Erythroblast (primary cell): ENCODE measurements around the gene IMMP2L.

Experiments used
- DNase-seq, 2 experiments: peaks; one replicate each; lab custom pipeline; 2025; lab: John Stamatoyannopoulos, UW
- GATA1 ChIP-seq: IDR thresholded peaks from 2 replicates; pipeline ENCODE4 v1.6.1; 2011; ENCODE audit warnings: low read depth, mild to moderate bottlenecking, control low read depth, low read length, moderate library complexity
- POLR2A ChIP-seq: IDR thresholded peaks from 2 replicates; pipeline ENCODE4 v1.6.1; 2011; ENCODE audit warnings: mild to moderate bottlenecking, low read length

The IMMP2L gene

GRCh38 chr7:110857106-110857505, 705.2 kb downstream of the IMMP2L start:
- no peak for DNase-seq
- no peak for TF ChIP-seq GATA1
- no peak for TF ChIP-seq POLR2A

GRCh38 chr7:110856704-110857103, 705.6 kb downstream of the IMMP2L start:
- TF ChIP-seq GATA1 = no peak
- DNase-seq = no peak

GRCh38 chr7:110854651-110855050, 707.6 kb downstream of the IMMP2L start:
- TF ChIP-seq POLR2A = no peak
- TF ChIP-seq GATA1 = no peak
- DNase-seq = no peak

- no peak for DNase-seq
- no peak for TF ChIP-seq GATA1
- TF ChIP-seq POLR2A = no peak
These were observed 708.1 kb downstream of the IMMP2L start for GRCh38 chr7:110854166-110854565.

- TF ChIP-seq GATA1 = no peak
- no peak for TF ChIP-seq POLR2A
- no peak for DNase-seq
These were observed 709.0 kb downstream of the IMMP2L start for GRCh38 chr7:110853263-110853662.

GRCh38 chr7:110852156-110852940, 709.9 kb downstream of the IMMP2L start:
- TF ChIP-seq GATA1 (no peak), POLR2A (no peak)
- DNase-seq = no peak

GRCh38 chr7:110850224-110850623, 712.1 kb downstream of the IMMP2L start:
- DNase-seq = no peak
- TF ChIP-seq GATA1 = no peak
- no peak for TF ChIP-seq POLR2A

GRCh38 chr7:110842796-110843195, 719.5 kb downstream of the IMMP2L start:
- DNase-seq = no peak
- TF ChIP-seq GATA1 (no peak), POLR2A (no peak)

GRCh38 chr7:110841840-110842545, 720.3 kb downstream of the IMMP2L start:
- TF ChIP-seq GATA1 (no peak), POLR2A (no peak)
- no peak for DNase-seq

GRCh38 chr7:110839866-110840265, 722.4 kb downstream of the IMMP2L start:
- TF ChIP-seq POLR2A = no peak
- DNase-seq = no peak

- TF ChIP-seq POLR2A = no peak
- TF ChIP-seq GATA1 = no peak
- no peak for DNase-seq
These were observed 726.4 kb downstream of the IMMP2L start for GRCh38 chr7:110835849-110836248.

GRCh38 chr7:110835218-110835617, 727.1 kb downstream of the IMMP2L start:
- TF ChIP-seq GATA1 = no peak
- TF ChIP-seq POLR2A = no peak
- no peak for DNase-seq

- DNase-seq = no peak
These were observed 730.9 kb downstream of the IMMP2L start for GRCh38 chr7:110831419-110831818.

GRCh38 chr7:110830778-110831177, 731.5 kb downstream of the IMMP2L start:
- no peak for DNase-seq
- TF ChIP-seq GATA1 (no peak), POLR2A (no peak)

More at GRCh38 chr7:110831419-110831818, 730.9 kb downstream of the IMMP2L start:
- TF ChIP-seq GATA1 = no peak
- no peak for TF ChIP-seq POLR2A
